GM12875 (cell line): ENCODE measurements around the gene EFCAB7.

ENCODE experiments used
- H3K4me3 ChIP-seq: one replicate; pipeline ENCODE4 v1.5.1; 2011; ENCODE audit warnings: low read depth, low read length, control low read depth
- CTCF ChIP-seq: IDR thresholded peaks from 2 replicates; pipeline ENCODE4 v1.5.1; 2011; ENCODE audit warnings: low read depth, mild to moderate bottlenecking, control low read depth, inconsistent platforms, low read length, moderate library complexity, borderline replicate concordance; ENCODE audit not compliant: insufficient read depth

The EFCAB7 gene

DNA sequence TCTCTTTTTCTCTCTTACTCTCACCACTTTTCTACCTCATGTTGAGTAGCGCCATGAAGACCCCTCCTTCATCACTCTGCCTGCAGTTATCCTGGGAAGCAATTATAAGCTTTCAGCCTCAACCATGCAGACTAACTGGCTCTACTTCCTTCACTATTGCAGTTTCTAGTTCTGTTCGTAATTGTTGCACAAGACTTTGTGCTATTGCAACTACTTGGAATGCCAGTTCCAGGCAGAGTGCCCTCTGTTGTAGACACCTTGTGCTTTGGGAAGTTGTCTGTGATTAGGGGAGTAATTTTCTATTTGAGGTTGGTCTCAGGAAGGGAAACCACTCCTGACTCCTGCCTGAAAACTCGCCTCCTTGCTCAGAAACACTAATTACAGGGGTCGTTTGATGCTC, 89.2 kb downstream of the EFCAB7 start:
- no peak overlapping the region for H3K4me3 ChIP-seq
- no peak for TF ChIP-seq CTCF

DNA sequence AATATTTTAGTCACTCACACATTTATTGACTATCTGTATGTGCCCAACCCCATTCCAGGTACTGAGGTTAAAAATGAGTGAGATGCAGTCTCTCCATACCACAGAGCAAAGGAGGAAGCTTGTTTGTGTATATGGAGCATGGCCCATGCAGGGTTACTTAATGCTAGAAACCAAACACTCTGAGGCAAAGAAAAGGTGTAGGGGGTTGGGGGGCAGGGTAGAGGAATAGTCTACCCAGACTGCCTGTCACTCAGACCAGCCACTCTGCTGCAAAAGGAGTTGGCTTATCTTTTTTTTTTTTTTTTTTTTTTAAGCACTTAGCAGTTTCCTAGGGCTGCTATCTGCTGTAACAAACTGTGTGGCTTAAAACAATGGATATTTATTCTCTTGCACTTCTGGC, 89.6 kb downstream of the EFCAB7 start:
- H3K4me3 ChIP-seq = no peak overlapping the region
- no peak for TF ChIP-seq CTCF

DNA sequence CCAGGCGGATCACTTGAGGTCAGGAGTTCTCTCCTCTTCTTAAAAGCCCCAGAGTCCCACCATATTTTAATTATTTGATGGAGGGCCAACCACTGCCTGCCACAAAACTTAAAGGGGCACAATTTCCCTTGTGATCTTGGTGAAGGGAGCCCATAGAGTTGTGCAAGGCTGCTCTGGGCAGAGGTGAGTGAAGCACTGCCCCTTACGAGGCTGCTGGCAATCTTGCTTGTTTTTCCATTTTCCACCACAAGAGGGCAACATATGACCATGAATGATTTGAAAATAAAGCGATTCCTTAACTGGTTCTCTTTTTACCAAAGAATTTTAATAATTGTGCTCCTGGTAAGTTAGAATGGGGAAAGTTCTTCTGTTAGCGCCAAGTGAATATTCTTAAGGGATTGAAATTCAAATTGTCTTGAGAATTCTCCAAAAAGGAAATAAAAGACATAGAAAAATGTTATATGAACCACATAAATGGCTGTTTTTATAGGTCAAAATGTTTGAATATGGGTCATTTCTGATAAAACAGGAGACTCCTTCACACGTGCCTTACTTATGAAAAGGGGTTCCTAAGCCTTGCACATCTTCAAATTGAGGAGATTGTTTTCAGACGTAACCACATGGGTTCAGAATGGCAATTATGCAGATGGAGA, 92.6 kb downstream of the EFCAB7 start:
- TF ChIP-seq CTCF = peak; percentile 40; the same call in 1 of the 2 replicates
- H3K4me3 ChIP-seq = no peak overlapping the region

DNA sequence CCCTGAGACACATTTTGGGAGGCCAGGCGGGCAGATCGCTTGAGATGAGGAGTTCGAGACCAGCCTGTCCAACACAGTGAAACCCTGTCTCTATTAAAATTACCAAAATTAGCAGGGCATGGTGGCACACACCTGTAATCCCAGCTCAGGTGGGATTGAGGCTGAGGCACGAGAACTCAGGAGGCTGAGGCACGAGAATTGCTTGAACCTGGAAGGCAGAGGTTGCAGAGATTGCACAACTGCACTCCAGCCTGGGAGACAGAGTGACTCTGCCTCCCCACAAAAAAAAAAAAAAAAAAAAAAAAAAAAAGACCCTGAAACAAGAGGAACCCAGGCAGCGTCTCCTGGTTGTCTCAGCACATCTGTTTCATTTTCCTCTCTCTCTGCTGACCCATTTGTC, 94.1 kb downstream of the EFCAB7 start:
- no peak for TF ChIP-seq CTCF
- H3K4me3 ChIP-seq = no peak overlapping the region

DNA sequence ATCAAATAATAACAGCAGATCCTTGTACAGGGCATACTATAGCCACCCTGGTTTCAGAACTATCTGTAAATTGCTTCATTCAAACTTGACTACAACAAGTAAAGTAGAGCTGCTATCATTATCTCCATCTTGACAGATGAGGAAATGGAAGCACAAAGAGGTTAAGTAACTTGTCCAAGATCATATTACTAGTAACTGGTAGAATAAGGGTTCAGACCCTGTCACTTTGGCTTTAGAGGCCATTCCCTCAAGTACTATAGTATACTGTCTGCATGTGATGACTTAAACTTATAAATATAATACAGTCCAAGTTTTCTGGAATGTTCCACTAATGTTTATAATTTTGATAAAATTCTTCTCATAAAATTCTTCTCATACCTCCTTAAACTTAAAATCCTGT, 94.7 kb downstream of the EFCAB7 start:
- TF ChIP-seq CTCF = no peak
- no peak overlapping the region for H3K4me3 ChIP-seq

DNA sequence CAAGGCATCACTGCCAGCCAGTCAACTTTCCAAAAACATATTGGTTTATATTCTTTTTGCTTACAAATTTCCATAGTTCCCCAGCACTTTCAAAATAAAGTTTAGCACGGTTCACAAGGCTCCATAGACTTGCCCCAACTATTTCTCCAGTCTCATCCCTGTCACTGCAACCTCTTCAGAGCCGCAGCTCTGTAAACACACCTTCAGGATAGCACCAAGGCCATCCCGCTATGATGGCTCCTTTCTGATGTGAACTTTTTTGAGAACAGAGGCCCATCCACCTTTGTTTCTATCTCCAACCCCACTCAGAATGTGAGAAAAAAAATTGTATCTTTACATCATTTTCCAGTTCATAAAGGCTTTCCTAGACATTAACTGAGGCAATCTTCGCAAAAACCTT, 96.2 kb downstream of the EFCAB7 start:
- H3K4me3 ChIP-seq = no peak overlapping the region
- no peak for TF ChIP-seq CTCF

GRCh38 chr1:63620671-63621070, 97.3 kb downstream of the EFCAB7 start:
- no peak for TF ChIP-seq CTCF
- H3K4me3 ChIP-seq = no peak overlapping the region
